ENCODE results near the gene MAGED1.

The MAGED1 gene

DNA sequence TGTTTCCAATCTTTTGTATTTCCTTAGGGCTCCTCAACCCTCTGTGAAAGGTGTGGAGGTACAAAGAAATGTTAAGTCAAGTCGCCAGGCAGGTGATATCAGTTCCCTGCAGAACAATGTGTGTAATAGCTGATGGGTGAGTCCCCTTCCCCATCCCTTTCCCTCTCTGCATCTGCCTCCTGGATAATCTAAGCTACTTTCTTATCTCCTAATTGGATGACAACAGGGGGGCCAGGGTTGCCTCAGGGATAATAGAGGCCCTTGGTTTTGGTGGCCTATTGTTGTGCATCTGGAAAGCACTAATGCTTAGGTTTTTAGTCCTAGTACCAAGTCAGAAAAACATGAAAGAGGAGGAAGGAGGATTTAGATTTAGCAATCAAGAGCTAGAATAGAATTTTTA lies 29.1 kb downstream of the MAGED1 start:
- DNase-seq (ENCODE audit: insufficient read length, low spot score), result no peak
- no peak for FAIRE-seq
- no peak for TF ChIP-seq POLR2A (IDR thresholded peaks at IDR 0.05; ENCODE audit: low read depth, low read length)

DNA sequence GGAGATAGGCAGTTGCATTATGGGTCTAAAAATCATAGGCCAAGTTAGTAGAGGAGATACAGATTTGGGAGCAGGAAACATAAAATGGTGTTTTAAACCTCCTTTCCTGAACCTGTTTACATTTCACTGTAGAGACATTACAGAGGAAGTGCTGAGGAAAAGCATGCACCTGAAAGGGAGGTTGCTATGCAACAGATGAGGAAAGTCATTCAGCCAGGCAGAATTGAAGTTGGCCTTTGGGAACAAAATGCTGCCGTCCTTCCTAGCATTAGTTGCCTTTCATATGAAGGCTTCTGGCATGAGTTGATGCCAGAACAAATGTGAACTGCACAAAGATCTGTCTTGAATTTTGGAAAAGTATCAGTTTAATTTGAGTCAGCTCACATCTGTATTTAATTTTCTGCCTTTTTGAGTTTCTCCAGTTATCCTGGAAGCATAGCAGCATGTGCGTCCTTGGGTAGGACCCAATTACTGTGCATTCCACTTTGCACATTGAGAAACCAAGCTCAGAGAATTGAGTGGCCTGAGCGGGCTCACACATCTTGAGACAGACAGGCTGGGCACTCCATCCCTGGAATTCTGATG lies 38.2 kb downstream of the MAGED1 start:
- FAIRE-seq (no peak), DNase-seq (ENCODE audit: insufficient read length, low spot score) (no peak)
- TF ChIP-seq POLR2A (IDR thresholded peaks at IDR 0.05; ENCODE audit: low read depth, low read length), result no peak
